Measurements from ENCODE around the gene OPCML.

Gene OPCML

GRCh38 chr11:132623511-132623910 lies 908.8 kb downstream of the OPCML start (continued):
- no peak for TF ChIP-seq TSHZ2 (CRISPR knock-in tag; IDR thresholded peaks at IDR 0.05)
- no peak for TF ChIP-seq CSRNP3 (CRISPR knock-in tag; IDR thresholded peaks at IDR 0.05)
- TF ChIP-seq PPARA (CRISPR knock-in tag; IDR thresholded peaks at IDR 0.05; ENCODE audit: borderline replicate concordance), result no peak
- no peak for TF ChIP-seq ZNF565 (CRISPR knock-in tag; conservative IDR thresholded peaks at IDR 0.05; ENCODE audit: low read depth)
- no peak for TF ChIP-seq CSDC2 (CRISPR knock-in tag; IDR thresholded peaks at IDR 0.05)
- TF ChIP-seq BACH2 (CRISPR knock-in tag; IDR thresholded peaks at IDR 0.05; ENCODE audit: borderline replicate concordance), result no peak
- no peak for TF ChIP-seq GLIS3 (CRISPR knock-in tag; IDR thresholded peaks at IDR 0.05)
- TF ChIP-seq PATZ1 (CRISPR knock-in tag; IDR thresholded peaks at IDR 0.05; ENCODE audit: borderline replicate concordance), result no peak
- TF ChIP-seq ZNF70 (CRISPR knock-in tag; IDR thresholded peaks at IDR 0.05), result no peak
- no peak for TF ChIP-seq ZC3H10 (CRISPR knock-in tag; IDR thresholded peaks at IDR 0.05)
- no peak for TF ChIP-seq SNAI2 (CRISPR knock-in tag; IDR thresholded peaks at IDR 0.05)

- ATAC-seq, result no peak
- TF ChIP-seq ZNF70 (CRISPR knock-in tag; IDR thresholded peaks at IDR 0.05) (no peak), ZC3H10 (CRISPR knock-in tag; IDR thresholded peaks at IDR 0.05) (no peak), CSDC2 (CRISPR knock-in tag; IDR thresholded peaks at IDR 0.05) (no peak)
These were observed 910.2 kb downstream of the OPCML start for GRCh38 chr11:132621976-132622580.

GRCh38 chr11:132620423-132620822 lies 911.9 kb downstream of the OPCML start:
- TF ChIP-seq POU6F1 (CRISPR knock-in tag; IDR thresholded peaks at IDR 0.05; ENCODE audit: borderline replicate concordance, low read depth) (no peak), ZC3H10 (CRISPR knock-in tag; IDR thresholded peaks at IDR 0.05) (no peak), ESRRG (CRISPR knock-in tag; IDR thresholded peaks at IDR 0.05) (no peak), BACH2 (CRISPR knock-in tag; IDR thresholded peaks at IDR 0.05; ENCODE audit: borderline replicate concordance) (no peak), TSHZ2 (CRISPR knock-in tag; IDR thresholded peaks at IDR 0.05) (no peak), ZNF70 (CRISPR knock-in tag; IDR thresholded peaks at IDR 0.05) (no peak), ISL1 (CRISPR knock-in tag; IDR thresholded peaks at IDR 0.05) (no peak)
- ATAC-seq, result no peak

DNA sequence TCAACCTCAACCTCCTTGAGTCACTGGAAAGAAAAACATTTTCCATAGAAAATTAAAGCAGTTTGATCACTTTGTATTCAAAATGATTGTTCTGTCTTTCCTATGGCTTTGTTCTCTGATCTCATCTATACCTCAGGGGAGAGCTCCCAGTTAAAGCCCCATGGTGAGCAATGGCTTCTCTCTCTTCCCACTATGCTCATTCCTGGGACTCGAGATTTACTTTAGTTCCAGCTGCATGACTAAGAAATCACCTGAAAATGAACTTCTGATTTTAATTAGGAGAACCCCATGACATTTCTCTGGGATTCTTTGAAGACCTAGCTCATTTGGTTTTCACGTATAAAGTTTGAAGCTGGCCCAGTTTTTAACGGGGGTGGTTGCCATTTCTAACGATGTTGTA lies 921.5 kb downstream of the OPCML start:
- ATAC-seq, result no peak
- no peak for TF ChIP-seq RARB (CRISPR knock-in tag; IDR thresholded peaks at IDR 0.05)
- TF ChIP-seq CREB5 (CRISPR knock-in tag; IDR thresholded peaks at IDR 0.05; ENCODE audit: low read depth), result no peak
- TF ChIP-seq ZFP3 (CRISPR knock-in tag; IDR thresholded peaks at IDR 0.05), result no peak
- no peak for TF ChIP-seq ZNF565 (CRISPR knock-in tag; conservative IDR thresholded peaks at IDR 0.05; ENCODE audit: low read depth)
- no peak for TF ChIP-seq OSR1 (CRISPR knock-in tag; IDR thresholded peaks at IDR 0.05)
- TF ChIP-seq ZNF8 (CRISPR knock-in tag; IDR thresholded peaks at IDR 0.05), result no peak
- TF ChIP-seq GLIS3 (CRISPR knock-in tag; IDR thresholded peaks at IDR 0.05), result no peak
- TF ChIP-seq ISL1 (CRISPR knock-in tag; IDR thresholded peaks at IDR 0.05), result no peak
- no peak for TF ChIP-seq TCF4 (CRISPR knock-in tag; IDR thresholded peaks at IDR 0.05; ENCODE audit: borderline replicate concordance)
- TF ChIP-seq PATZ1 (CRISPR knock-in tag; IDR thresholded peaks at IDR 0.05; ENCODE audit: borderline replicate concordance), result no peak
- no peak for TF ChIP-seq ZNF70 (CRISPR knock-in tag; IDR thresholded peaks at IDR 0.05)
- no peak for TF ChIP-seq PPARA (CRISPR knock-in tag; IDR thresholded peaks at IDR 0.05; ENCODE audit: borderline replicate concordance)

Measured in SK-N-SH treated with all-trans-retinoic acid at 6 μM for 48 hours (cell line).